A673 (cell line): ENCODE results near the gene COLQ. TPM values are rescaled to one million over a fixed set of nuclear protein-coding genes. Genes with fewer than 3 reads are reported as not detected.

Source experiments
- BruUV-seq: library from RNA; stranded (reverse); fragments of 400-500 nt; replicated peaks from 2 replicates; lab custom pipeline; 2021; lab: Mats Ljungman, UMichigan
- CTCF ChIA-PET: fragments of 300-600 bp; sonication (Branson Sonifier 250); formaldehyde crosslinking; loops from one replicate; lab custom pipeline; 2022; ENCODE audit warnings: antibody characterized with exemption; lab: Charles Lee
- POLR2A ChIA-PET: fragments of 300-600 bp; sonication (Branson Sonifier 250); formaldehyde crosslinking; loops from one replicate; lab custom pipeline; 2022; ENCODE audit warnings: antibody characterized with exemption; ENCODE audit not compliant: low non-redundant PET; lab: Charles Lee
- DNase-seq: peaks from one replicate; pipeline ENCODE4 v3.0.0-alpha.2; 2015; ENCODE audit warnings: low spot score
- H3K27ac ChIP-seq: fragments of 200-600 bp; sonication (generic); 2 replicates; pipeline ENCODE4 v1.5.1; 2016; ENCODE audit warnings: mixed run types, low read depth, mild to moderate bottlenecking, mixed read lengths, antibody characterized with exemption, low read length; ENCODE audit not compliant: poor library complexity, severe bottlenecking
- H3K27me3 ChIP-seq: fragments of 200-600 bp; sonication (generic); replicated peaks from 2 replicates; pipeline ENCODE4 v1.6.1; 2017; ENCODE audit warnings: mixed run types, low read depth, mild to moderate bottlenecking, mixed read lengths, antibody characterized with exemption, low read length; ENCODE audit not compliant: insufficient read depth, poor library complexity
- H3K36me3 ChIP-seq: fragments of 200-600 bp; sonication (generic); 2 replicates; pipeline ENCODE4 v1.6.1; 2016; ENCODE audit warnings: mixed run types, mild to moderate bottlenecking, mixed read lengths, antibody characterized with exemption, low read length; ENCODE audit not compliant: insufficient read depth, poor library complexity, severe bottlenecking
- H3K4me1 ChIP-seq: fragments of 200-600 bp; sonication (generic); 2 replicates; pipeline ENCODE4 v1.6.1; 2017; ENCODE audit warnings: mixed run types, mild to moderate bottlenecking, mixed read lengths, antibody characterized with exemption, low read length; ENCODE audit not compliant: insufficient read depth, poor library complexity, severe bottlenecking
- H3K4me3 ChIP-seq: fragments of 200-600 bp; sonication (generic); 2 replicates; pipeline ENCODE4 v1.5.1; 2016; ENCODE audit warnings: low read depth, mixed run types, mild to moderate bottlenecking, mixed read lengths, low read length; ENCODE audit not compliant: poor library complexity, severe bottlenecking
- H3K9me3 ChIP-seq: fragments of 200-600 bp; sonication (generic); 2 replicates; pipeline ENCODE4 v1.6.1; 2016; ENCODE audit warnings: mixed run types, low read depth, mild to moderate bottlenecking, mixed read lengths, antibody characterized with exemption, low read length; ENCODE audit not compliant: poor library complexity, severe bottlenecking
- CTCF ChIP-seq: fragments of 300-800, 200-600 bp; sonication (generic); conservative IDR thresholded peaks from 2 replicates; pipeline ENCODE4 v1.5.1; 2017; ENCODE audit warnings: low read depth, mild to moderate bottlenecking, antibody characterized with exemption, low read length, moderate library complexity, mixed read lengths
- EZH2 ChIP-seq: fragments of 200-600 bp; sonication (generic); IDR thresholded peaks from 2 replicates; pipeline ENCODE4 v1.6.1; 2017; ENCODE audit warnings: borderline replicate concordance, low read depth, mild to moderate bottlenecking, mixed read lengths, antibody characterized with exemption, low read length; ENCODE audit not compliant: poor library complexity, severe bottlenecking
- intact Hi-C: fragments of 100-400 bp; cut with micrococcal nuclease; formaldehyde crosslinking; loops from one replicate; pipeline ENCODE4 v1.10.0; 2022; ENCODE audit not compliant: unreplicated experiment
- total RNA-seq: library from RNA; stranded (reverse); gene quantifications from 2 replicates; pipeline ENCODE4 v1.2.3, GENCODE V29; 2021

Gene COLQ
- total RNA-seq, 1 experiment from 2014 or later = 0.21 TPM

GRCh38 chr3:15497964-15498363, 23.5 kb downstream of the COLQ start:
- BruUV-seq = no TSS peak
- no peaks in the 10 kb centered on the region for H3K4me1 ChIP-seq
- H3K4me3 ChIP-seq = no peak overlapping the region
- H3K36me3 ChIP-seq = no peaks in the 10 kb centered on the region
- H3K27ac ChIP-seq = no peak overlapping the region
- intact Hi-C loops = no loop called here
- ChIA-PET CTCF (no interaction called here), POLR2A (no interaction called here)
- TF ChIP-seq CTCF (no peak), EZH2 (no peak)
- no peak for DNase-seq
- H3K27me3 ChIP-seq = no peaks in the 10 kb centered on the region
- no peaks in the 10 kb centered on the region for H3K9me3 ChIP-seq

- intact Hi-C loops = no loop called here
- H3K36me3 ChIP-seq = no peaks in the 10 kb centered on the region
- no peak overlapping the region for H3K4me3 ChIP-seq
- no peaks in the 10 kb centered on the region for H3K27me3 ChIP-seq
- no TSS peak for BruUV-seq
- no peaks in the 10 kb centered on the region for H3K4me1 ChIP-seq
- H3K27ac ChIP-seq = no peak overlapping the region
- TF ChIP-seq CTCF (no peak), EZH2 (no peak)
- no peak for DNase-seq
- ChIA-PET POLR2A (no interaction called here), CTCF (no interaction called here)
- no peaks in the 10 kb centered on the region for H3K9me3 ChIP-seq
These were observed 25.2 kb downstream of the COLQ start for GRCh38 chr3:15496341-15496664.

- CTCF ChIA-PET = no interaction called here
- Histone ChIP-seq H3K4me1 (no peaks in the 10 kb centered on the region), H3K27ac (no peak overlapping the region), H3K9me3 (no peaks in the 10 kb centered on the region), H3K36me3 (no peaks in the 10 kb centered on the region), H3K27me3 (no peaks in the 10 kb centered on the region), H3K4me3 (no peak overlapping the region)
- POLR2A ChIA-PET = no interaction called here
- BruUV-seq = no TSS peak
- intact Hi-C loops = no loop called here
- TF ChIP-seq CTCF (no peak), EZH2 (no peak)
- no peak for DNase-seq
These were observed 25.8 kb downstream of the COLQ start for GRCh38 chr3:15495461-15496340.
